DND-41 (cell line): ENCODE results near the gene MED28.
"Not testable (repeated sequence)": the region's sequence is repeated elsewhere in the genome, so short reads cannot be mapped to it uniquely, and the experiment has no call there.

ENCODE experiments used
- ATAC-seq: fragments of 200-7000 bp; cut with Tn5 transposase; 3 replicates; pipeline ENCODE4 v1.9.1; 2021; ENCODE audit warnings: low read depth; ENCODE audit not compliant: insufficient read depth
- DNase-seq: peaks from one replicate; pipeline ENCODE4 v3.0.0-alpha.2; 2020
- H2AFZ ChIP-seq: 2 replicates; pipeline ENCODE4 v1.6.0; 2012; ENCODE audit warnings: low read depth, low read length
- H3K27ac ChIP-seq: 2 replicates; pipeline ENCODE4 v1.5.1; 2012; ENCODE audit warnings: low read length, inconsistent platforms
- H3K27me3 ChIP-seq: fragments of 200-600 bp; sonication (generic); 2 replicates; pipeline ENCODE4 v1.6.0; 2012; ENCODE audit warnings: low read length, mild to moderate bottlenecking, inconsistent platforms; ENCODE audit not compliant: insufficient read depth, poor library complexity
- H3K36me3 ChIP-seq: 2 replicates; pipeline ENCODE4 v1.5.1; 2012; ENCODE audit warnings: low read length, inconsistent platforms; ENCODE audit not compliant: insufficient read depth
- H3K4me1 ChIP-seq: 2 replicates; pipeline ENCODE4 v1.5.1; 2012; ENCODE audit warnings: mild to moderate bottlenecking, low read length; ENCODE audit not compliant: insufficient read depth
- H3K4me2 ChIP-seq: 2 replicates; pipeline ENCODE4 v1.6.0; 2012; ENCODE audit warnings: mild to moderate bottlenecking, moderate library complexity, low read length, inconsistent platforms; ENCODE audit not compliant: insufficient read depth
- H3K4me3 ChIP-seq, 2 experiments: fragments of 200-600 bp in 1 of 2; shearing (Covaris generic) in 1 of 2; 2 replicates each; pipeline ENCODE4 v1.5.1; 2012 to 2016; ENCODE audit warnings: inconsistent platforms in 2 of 2, low read length in 2 of 2, mild to moderate bottlenecking in 2 of 2, low read depth in 1 of 2, moderate library complexity in 1 of 2
- H3K79me2 ChIP-seq: 2 replicates; pipeline ENCODE4 v1.6.0; 2012; ENCODE audit warnings: low read length, inconsistent platforms; ENCODE audit not compliant: insufficient read depth
- H3K9ac ChIP-seq: 2 replicates; pipeline ENCODE4 v1.6.0; 2012; ENCODE audit warnings: low read depth, mild to moderate bottlenecking, inconsistent platforms, low read length, moderate library complexity
- H3K9me3 ChIP-seq: 2 replicates; pipeline ENCODE4 v1.5.1; 2012; ENCODE audit warnings: low read length, moderate library complexity, mild to moderate bottlenecking, inconsistent platforms; ENCODE audit not compliant: insufficient read depth, severe bottlenecking
- H4K20me1 ChIP-seq: 2 replicates; pipeline ENCODE4 v1.6.0; 2012; ENCODE audit warnings: low read length; ENCODE audit not compliant: insufficient read depth
- EZH2 ChIP-seq: IDR thresholded peaks from 3 replicates; pipeline ENCODE4 v1.6.1; 2012; ENCODE audit warnings: borderline replicate concordance, low read depth, mild to moderate bottlenecking, moderate library complexity, low read length, inconsistent platforms; ENCODE audit not compliant: severe bottlenecking
- TF ChIP-seq, protein P1 (sequence below): IDR thresholded peaks from 2 replicates; pipeline ENCODE4 v1.5.1; 2012; ENCODE audit warnings: borderline replicate concordance, low read length, moderate library complexity, mild to moderate bottlenecking; ENCODE audit not compliant: poor library complexity, severe bottlenecking; ENCODE audit errors: extremely low read depth

MED28 gene

DNA sequence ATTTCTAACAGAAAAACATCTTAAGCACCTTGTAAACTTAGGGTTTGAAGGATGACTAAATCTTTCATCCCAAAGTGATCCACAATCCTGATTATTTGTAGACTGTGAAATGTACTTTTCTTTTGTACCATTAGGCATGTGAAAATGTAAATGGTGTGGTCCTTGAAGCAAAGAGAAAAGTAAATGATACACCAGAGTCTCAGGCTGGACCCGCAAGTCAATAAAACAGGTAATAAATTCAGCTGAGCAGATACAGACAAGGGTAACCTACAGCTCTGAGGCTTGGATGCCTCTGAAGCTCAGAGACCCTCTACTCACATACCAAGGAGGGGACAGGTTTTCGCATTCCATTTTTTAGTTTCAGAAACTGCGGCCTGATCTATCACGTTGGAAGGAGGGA lies 40.2 kb upstream of the MED28 start:
- no peak overlapping the region for H2AFZ ChIP-seq
- H3K36me3 ChIP-seq, result no peaks in the 10 kb centered on the region
- no peak overlapping the region for H3K27ac ChIP-seq
- H3K9ac ChIP-seq, result no peak overlapping the region
- DNase-seq, result no peak
- no peak overlapping the region for H3K4me2 ChIP-seq
- H3K27me3 ChIP-seq, result no peaks in the 10 kb centered on the region
- no peaks in the 10 kb centered on the region for H3K9me3 ChIP-seq
- peaks cover 13% of the 10 kb centered on the region for H3K79me2 ChIP-seq
- H3K4me3 ChIP-seq, result no peak overlapping the region
- no peak for TF ChIP-seq EZH2
- TF ChIP-seq, protein P1, sequence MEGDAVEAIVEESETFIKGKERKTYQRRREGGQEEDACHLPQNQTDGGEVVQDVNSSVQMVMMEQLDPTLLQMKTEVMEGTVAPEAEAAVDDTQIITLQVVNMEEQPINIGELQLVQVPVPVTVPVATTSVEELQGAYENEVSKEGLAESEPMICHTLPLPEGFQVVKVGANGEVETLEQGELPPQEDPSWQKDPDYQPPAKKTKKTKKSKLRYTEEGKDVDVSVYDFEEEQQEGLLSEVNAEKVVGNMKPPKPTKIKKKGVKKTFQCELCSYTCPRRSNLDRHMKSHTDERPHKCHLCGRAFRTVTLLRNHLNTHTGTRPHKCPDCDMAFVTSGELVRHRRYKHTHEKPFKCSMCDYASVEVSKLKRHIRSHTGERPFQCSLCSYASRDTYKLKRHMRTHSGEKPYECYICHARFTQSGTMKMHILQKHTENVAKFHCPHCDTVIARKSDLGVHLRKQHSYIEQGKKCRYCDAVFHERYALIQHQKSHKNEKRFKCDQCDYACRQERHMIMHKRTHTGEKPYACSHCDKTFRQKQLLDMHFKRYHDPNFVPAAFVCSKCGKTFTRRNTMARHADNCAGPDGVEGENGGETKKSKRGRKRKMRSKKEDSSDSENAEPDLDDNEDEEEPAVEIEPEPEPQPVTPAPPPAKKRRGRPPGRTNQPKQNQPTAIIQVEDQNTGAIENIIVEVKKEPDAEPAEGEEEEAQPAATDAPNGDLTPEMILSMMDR, result no peak
- H3K4me1 ChIP-seq, result peaks cover 30% of the 10 kb centered on the region
- no peaks in the 10 kb centered on the region for H4K20me1 ChIP-seq
- ATAC-seq, result no peak

DNA sequence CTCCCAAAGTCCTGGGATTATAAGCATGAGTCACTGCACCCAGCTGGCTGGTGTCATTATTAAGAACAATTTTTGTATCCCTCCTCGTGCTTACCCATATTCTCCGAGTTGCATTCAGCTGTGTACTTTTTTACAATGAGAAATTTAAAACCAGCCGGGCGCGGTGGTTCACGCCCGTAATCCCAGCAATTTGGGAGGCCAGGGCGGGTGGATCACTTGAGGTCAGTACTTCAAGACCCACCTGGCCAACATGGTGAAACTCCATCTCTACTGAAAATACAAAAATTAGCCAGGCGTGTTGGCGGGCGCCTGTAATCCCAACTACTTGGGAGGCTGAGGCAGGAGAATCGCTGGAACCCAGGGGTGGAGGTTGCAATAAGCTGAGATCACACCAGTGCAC lies 39.3 kb upstream of the MED28 start:
- H3K36me3 ChIP-seq, H3K9ac ChIP-seq, H3K27ac ChIP-seq, ATAC-seq, H4K20me1 ChIP-seq, H3K4me3 ChIP-seq, H3K4me2 ChIP-seq, H3K27me3 ChIP-seq, DNase-seq, H3K9me3 ChIP-seq, H2AFZ ChIP-seq: not testable (repeated sequence)
- Histone ChIP-seq H3K79me2 (peaks cover 13% of the 10 kb centered on the region), H3K4me1 (peaks cover 31% of the 10 kb centered on the region)

DNA sequence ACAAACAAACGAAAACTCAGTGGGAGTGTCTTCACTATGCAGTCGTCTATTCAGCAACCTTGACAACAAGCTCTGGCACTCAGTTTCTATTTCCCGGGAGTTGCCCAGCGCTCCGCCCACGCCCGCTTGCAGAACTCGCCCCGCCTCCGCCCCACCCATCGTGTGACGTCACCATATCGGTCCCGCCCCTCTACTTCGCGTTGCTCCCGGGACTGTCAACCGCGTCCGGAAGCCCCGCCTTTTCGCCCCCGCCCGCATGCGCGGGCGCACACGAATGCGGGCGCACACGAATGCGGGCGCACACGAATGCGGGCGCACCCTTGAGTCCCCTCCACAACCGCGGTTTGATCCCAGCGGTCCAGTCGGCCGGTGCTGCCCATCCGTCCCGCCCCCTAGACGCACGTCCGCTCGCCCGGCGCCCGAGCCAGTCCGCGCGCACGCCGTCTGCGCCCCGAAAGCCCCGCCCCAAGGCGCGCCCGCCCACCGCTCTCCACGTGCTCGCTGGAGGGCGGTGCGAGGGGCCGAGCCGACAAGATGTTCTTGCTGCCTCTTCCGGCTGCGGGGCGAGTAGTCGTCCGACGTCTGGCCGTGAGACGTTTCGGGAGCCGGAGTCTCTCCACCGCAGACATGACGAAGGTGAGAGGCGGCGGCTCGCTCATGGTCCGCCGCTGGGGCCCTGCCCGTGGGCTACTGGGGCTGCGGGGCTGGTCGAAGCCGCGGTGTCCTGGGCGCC lies 37.3 kb upstream of the MED28 start, which contains the start of gene LAP3:
Gene LAP3 (plus strand): TSS at position 267 of the 733 bp plus-strand sequence. CDS start 268 bp downstream, at position 535.
- Histone ChIP-seq H3K27ac (peak within 1 kb of the TSS; percentile 74), H3K9ac (peak within 1 kb of the TSS; percentile 75), H4K20me1 (no peaks in the 10 kb centered on the region), H2AFZ (peak within 1 kb of the TSS; percentile 86), H3K79me2 (peaks cover 13% of the 10 kb centered on the region), H3K9me3 (no peaks in the 10 kb centered on the region), H3K27me3 (no peaks in the 10 kb centered on the region), H3K4me1 (peaks cover 31% of the 10 kb centered on the region), H3K36me3 (peaks cover 3% of the 10 kb centered on the region; the same call in 1 of the 2 replicates), H3K4me2 (peak within 1 kb of the TSS; percentile 73), H3K4me3 (peak within 1 kb of the TSS; percentile 48 to 59)
- peak; percentile 97 for DNase-seq
- TF ChIP-seq EZH2, result no peak
- TF ChIP-seq, protein P1, result no peak
- peak; percentile 89 for ATAC-seq

DNA sequence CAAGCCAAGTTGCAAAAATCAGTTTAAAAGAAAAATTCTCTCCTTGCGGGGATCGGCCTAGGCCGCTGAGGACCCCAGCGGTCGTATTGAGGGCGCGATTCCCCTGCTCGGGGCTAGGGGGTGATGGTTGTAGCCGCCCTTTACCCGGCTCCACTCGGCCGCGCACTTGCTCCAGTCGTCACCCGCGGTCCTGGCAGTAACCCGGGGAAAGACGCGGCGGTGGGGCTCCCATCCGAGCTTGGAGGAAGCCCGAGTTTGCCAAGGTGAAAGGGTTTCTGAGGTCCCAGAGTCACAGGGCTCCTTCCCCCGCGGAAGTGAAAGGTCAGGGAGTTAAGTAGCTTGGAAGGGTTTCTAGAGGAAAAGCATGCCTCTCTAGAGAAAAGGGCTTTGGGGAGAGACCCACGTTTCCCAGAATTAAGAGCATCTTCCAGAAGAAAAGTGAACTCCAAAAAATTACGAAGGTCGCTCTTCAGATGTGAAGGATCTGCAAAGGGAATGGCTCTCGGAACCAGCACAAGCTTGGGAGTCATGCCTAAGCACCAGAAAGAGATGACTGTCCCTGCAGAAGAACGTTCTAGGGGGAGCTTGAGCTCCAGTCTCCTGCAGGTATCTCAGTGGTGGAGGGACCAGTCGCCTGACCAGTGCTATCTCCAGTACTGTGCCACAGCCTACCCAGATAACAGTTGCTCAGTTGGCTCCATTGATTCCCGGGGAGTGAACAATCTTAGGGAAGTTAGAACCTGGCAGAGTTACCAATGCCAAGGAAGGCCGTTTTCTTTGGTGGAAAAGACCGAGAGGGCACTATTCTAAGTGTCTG lies 36.6 kb upstream of the MED28 start:
- no peaks in the 10 kb centered on the region for H3K9me3 ChIP-seq
- peak; percentile 25 for ATAC-seq
- no peak for TF ChIP-seq EZH2
- TF ChIP-seq, protein P1, result no peak
- no peaks in the 10 kb centered on the region for H3K27me3 ChIP-seq
- no peaks in the 10 kb centered on the region for H4K20me1 ChIP-seq
- H3K79me2 ChIP-seq, result peaks cover 13% of the 10 kb centered on the region
- H3K4me2 ChIP-seq, result peak overlapping the region; percentile 73
- peak overlapping the region; percentile 48 to 59 for H3K4me3 ChIP-seq
- DNase-seq, result peak; percentile 35
- H3K36me3 ChIP-seq, result peaks cover 6% of the 10 kb centered on the region; the same call in 1 of the 2 replicates
- H3K9ac ChIP-seq, result peak overlapping the region; percentile 75
- H2AFZ ChIP-seq, result peak overlapping the region; percentile 86
- H3K4me1 ChIP-seq, result peaks cover 31% of the 10 kb centered on the region
- peak overlapping the region; percentile 74 for H3K27ac ChIP-seq
